Fibroblast of pulmonary artery (primary cell): ENCODE results near the gene ATAD3C.
"Not testable (repeated sequence)": the region's sequence is repeated elsewhere in the genome, so short reads cannot be mapped to it uniquely, and the experiment has no call there.

ENCODE experiments used
- DNase-seq: peaks from one replicate; pipeline ENCODE4 v3.0.0-alpha.2; 2010; ENCODE audit warnings: low read depth
- H3K4me3 ChIP-seq: replicated peaks from 2 replicates; pipeline ENCODE4 v1.5.1; 2011; ENCODE audit warnings: low read depth, mild to moderate bottlenecking, control low read depth, low read length, moderate library complexity
- CTCF ChIP-seq: IDR thresholded peaks from 2 replicates; pipeline ENCODE4 v1.5.1; 2011; ENCODE audit warnings: mild to moderate bottlenecking, control low read depth, low read length, inconsistent platforms; ENCODE audit errors: missing control alignments

ATAD3C gene

GRCh38 chr1:1504777-1505365 is 55.4 kb downstream of the ATAD3C start:
- DNase-seq, result peak; percentile 70
- not testable (repeated sequence) for H3K4me3 ChIP-seq
- TF ChIP-seq CTCF, result peak; percentile 50

- H3K4me3 ChIP-seq, result not testable (repeated sequence)
- peak; percentile 7 for DNase-seq
These were observed 55.9 kb downstream of the ATAD3C start for GRCh38 chr1:1505366-1505798.

GRCh38 chr1:1505801-1506200 is 56.3 kb downstream of the ATAD3C start:
- not testable (repeated sequence) for H3K4me3 ChIP-seq

GRCh38 chr1:1507305-1507704 is 57.8 kb downstream of the ATAD3C start:
- no peak overlapping the region for H3K4me3 ChIP-seq
- TF ChIP-seq CTCF, result no peak
- no peak for DNase-seq

More at GRCh38 chr1:1505801-1506200, 56.3 kb downstream of the ATAD3C start:
- DNase-seq, result not testable (repeated sequence)

- DNase-seq, H3K4me3 ChIP-seq: not testable (repeated sequence)
These were observed 59.4 kb downstream of the ATAD3C start for GRCh38 chr1:1508775-1509464.

GRCh38 chr1:1509465-1509850 is 60.0 kb downstream of the ATAD3C start:
- not testable (repeated sequence) for H3K4me3 ChIP-seq, DNase-seq

GRCh38 chr1:1510912-1511532 is 61.5 kb downstream of the ATAD3C start:
- peak overlapping the region; percentile 88 for H3K4me3 ChIP-seq
- DNase-seq, result no peak
- TF ChIP-seq CTCF, result no peak

- DNase-seq, result peak; percentile 98
- peak within 1 kb of the TSS; percentile 88 for H3K4me3 ChIP-seq
- no peak for TF ChIP-seq CTCF
These were observed 62.2 kb downstream of the ATAD3C start, which contains the start of gene ATAD3A for GRCh38 chr1:1511533-1512285. Gene ATAD3A (plus strand): TSS chr1:1512162. CDS start chr1:1512269, 107 bp downstream.

GRCh38 chr1:1512425-1512824 is 62.9 kb downstream of the ATAD3C start:
- H3K4me3 ChIP-seq, result peak overlapping the region; percentile 88
- DNase-seq, result not testable (repeated sequence)

- not testable (repeated sequence) for H3K4me3 ChIP-seq, DNase-seq
These were observed 64.2 kb downstream of the ATAD3C start for GRCh38 chr1:1513675-1514074.

- H3K4me3 ChIP-seq, DNase-seq: not testable (repeated sequence)
These were observed 64.9 kb downstream of the ATAD3C start for GRCh38 chr1:1514376-1514775.

GRCh38 chr1:1516923-1517322 is 67.4 kb downstream of the ATAD3C start:
- not testable (repeated sequence) for DNase-seq, H3K4me3 ChIP-seq
